ENCODE data around the gene COX7A2. TPM values are rescaled to one million over a fixed set of nuclear protein-coding genes. Genes with fewer than 3 reads are reported as not detected.

The COX7A2 gene
- total RNA-seq, 1 experiment from 2014 or later = 600 TPM

DNA sequence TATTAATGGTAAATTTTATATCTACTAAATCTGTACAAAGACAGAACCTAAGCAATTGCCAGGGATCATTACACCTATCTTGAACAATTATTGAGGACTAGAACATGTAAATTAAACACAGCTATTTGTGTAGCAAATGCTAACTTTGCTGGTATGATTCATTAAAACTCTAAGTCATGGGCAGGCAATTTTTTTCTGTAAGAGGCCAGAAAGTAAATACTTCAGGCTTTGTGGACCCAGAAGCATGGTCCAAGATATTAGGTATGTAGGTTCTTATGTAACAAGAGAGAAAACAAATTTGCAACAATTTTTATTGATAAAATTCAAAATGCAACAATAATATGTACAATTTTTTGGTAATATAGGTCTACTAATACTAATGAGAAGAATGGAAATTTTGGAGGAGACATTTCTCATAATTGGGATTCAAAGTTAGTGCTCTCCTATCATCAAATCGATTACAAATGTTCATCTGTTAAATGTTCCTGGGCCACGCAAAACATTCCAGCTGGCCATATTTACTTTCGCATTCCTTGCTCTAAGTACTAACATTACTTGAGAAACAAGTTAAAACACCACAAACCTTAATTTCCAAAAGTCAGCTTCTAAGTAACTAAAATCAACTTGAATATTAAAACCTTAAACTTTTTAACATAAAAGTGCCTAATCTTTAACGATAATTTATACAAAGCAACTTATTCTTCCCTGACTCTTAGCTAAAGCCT, 36.7 kb upstream of the COX7A2 start:
- no peak for TF ChIP-seq POLR2AphosphoS5 (IDR thresholded peaks at IDR 0.05; ENCODE audit: low read depth, low read length)
- TF ChIP-seq, protein P1, sequence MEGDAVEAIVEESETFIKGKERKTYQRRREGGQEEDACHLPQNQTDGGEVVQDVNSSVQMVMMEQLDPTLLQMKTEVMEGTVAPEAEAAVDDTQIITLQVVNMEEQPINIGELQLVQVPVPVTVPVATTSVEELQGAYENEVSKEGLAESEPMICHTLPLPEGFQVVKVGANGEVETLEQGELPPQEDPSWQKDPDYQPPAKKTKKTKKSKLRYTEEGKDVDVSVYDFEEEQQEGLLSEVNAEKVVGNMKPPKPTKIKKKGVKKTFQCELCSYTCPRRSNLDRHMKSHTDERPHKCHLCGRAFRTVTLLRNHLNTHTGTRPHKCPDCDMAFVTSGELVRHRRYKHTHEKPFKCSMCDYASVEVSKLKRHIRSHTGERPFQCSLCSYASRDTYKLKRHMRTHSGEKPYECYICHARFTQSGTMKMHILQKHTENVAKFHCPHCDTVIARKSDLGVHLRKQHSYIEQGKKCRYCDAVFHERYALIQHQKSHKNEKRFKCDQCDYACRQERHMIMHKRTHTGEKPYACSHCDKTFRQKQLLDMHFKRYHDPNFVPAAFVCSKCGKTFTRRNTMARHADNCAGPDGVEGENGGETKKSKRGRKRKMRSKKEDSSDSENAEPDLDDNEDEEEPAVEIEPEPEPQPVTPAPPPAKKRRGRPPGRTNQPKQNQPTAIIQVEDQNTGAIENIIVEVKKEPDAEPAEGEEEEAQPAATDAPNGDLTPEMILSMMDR (IDR thresholded peaks at IDR 0.05 in 2 of 3, conservative IDR thresholded peaks at IDR 0.05 in 1 of 3; ENCODE audit: borderline replicate concordance in 1 of 3, insufficient read depth in 1 of 3, low read depth in 2 of 3, low read length in 2 of 3) = no peak
- no peak for TF ChIP-seq FOSL1 (IDR thresholded peaks at IDR 0.05; ENCODE audit: low read depth)
- TF ChIP-seq, protein P2, sequence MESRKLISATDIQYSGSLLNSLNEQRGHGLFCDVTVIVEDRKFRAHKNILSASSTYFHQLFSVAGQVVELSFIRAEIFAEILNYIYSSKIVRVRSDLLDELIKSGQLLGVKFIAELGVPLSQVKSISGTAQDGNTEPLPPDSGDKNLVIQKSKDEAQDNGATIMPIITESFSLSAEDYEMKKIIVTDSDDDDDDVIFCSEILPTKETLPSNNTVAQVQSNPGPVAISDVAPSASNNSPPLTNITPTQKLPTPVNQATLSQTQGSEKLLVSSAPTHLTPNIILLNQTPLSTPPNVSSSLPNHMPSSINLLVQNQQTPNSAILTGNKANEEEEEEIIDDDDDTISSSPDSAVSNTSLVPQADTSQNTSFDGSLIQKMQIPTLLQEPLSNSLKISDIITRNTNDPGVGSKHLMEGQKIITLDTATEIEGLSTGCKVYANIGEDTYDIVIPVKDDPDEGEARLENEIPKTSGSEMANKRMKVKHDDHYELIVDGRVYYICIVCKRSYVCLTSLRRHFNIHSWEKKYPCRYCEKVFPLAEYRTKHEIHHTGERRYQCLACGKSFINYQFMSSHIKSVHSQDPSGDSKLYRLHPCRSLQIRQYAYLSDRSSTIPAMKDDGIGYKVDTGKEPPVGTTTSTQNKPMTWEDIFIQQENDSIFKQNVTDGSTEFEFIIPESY (IDR thresholded peaks at IDR 0.05; ENCODE audit: extremely low read depth, insufficient replicate concordance, low read length) = no peak
- no peak for TF ChIP-seq EGR1 (IDR thresholded peaks at IDR 0.05; ENCODE audit: low read depth)
- no peak for TF ChIP-seq ZNF274 (IDR thresholded peaks at IDR 0.05; ENCODE audit: low read depth, low read length)
- no peak for TF ChIP-seq EZH2 (IDR thresholded peaks at IDR 0.05)
- no peak for TF ChIP-seq JUND (IDR thresholded peaks at IDR 0.05)
- no peak for TF ChIP-seq CEBPB (IDR thresholded peaks at IDR 0.05; ENCODE audit: low read depth)
- TF ChIP-seq, protein P3, sequence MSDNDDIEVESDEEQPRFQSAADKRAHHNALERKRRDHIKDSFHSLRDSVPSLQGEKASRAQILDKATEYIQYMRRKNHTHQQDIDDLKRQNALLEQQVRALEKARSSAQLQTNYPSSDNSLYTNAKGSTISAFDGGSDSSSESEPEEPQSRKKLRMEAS (IDR thresholded peaks at IDR 0.05) = no peak
- no peak for TF ChIP-seq EZH2phosphoT487 (IDR thresholded peaks at IDR 0.05; ENCODE audit: borderline replicate concordance)
- TF ChIP-seq SRF (IDR thresholded peaks at IDR 0.05; ENCODE audit: low read depth) = no peak
- TF ChIP-seq, protein P4, sequence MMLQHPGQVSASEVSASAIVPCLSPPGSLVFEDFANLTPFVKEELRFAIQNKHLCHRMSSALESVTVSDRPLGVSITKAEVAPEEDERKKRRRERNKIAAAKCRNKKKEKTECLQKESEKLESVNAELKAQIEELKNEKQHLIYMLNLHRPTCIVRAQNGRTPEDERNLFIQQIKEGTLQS (IDR thresholded peaks at IDR 0.05) = no peak
- no peak for TF ChIP-seq RAD21 (IDR thresholded peaks at IDR 0.05; ENCODE audit: low read depth)
- no peak for TF ChIP-seq YY1 (IDR thresholded peaks at IDR 0.05; ENCODE audit: extremely low read depth, insufficient replicate concordance, low read depth, low read length)
- no peak for TF ChIP-seq SIN3A (IDR thresholded peaks at IDR 0.05; ENCODE audit: low read depth)
- no peak for TF ChIP-seq CBX3 (IDR thresholded peaks at IDR 0.05; ENCODE audit: low read depth)
- Histone ChIP-seq H3K4me1 (ENCODE audit: control insufficient read depth in 1 of 2, insufficient read depth in 2 of 2, low read length in 2 of 2) (peaks cover 6 to 13% of the 10 kb centered on the region in 2 experiments; a peak in 3 of 4 replicates), H3K9me2 (ENCODE audit: insufficient read depth) (no peaks in the 10 kb centered on the region), H3K79me2 (ENCODE audit: insufficient read depth, low read length) (peaks cover 95% of the 10 kb centered on the region), H4K20me1 (ENCODE audit: insufficient read depth) (no peaks in the 10 kb centered on the region), H3K27ac (ENCODE audit: low read depth, low read length) (no peak overlapping the region), H3K4me3 (replicated peaks in 1 of 2; ENCODE audit: low read depth in 1 of 2, low read length in 2 of 2) (no peak overlapping the region), H3K4me2 (ENCODE audit: low read length) (no peak overlapping the region), H3K27me3 (ENCODE audit: insufficient read depth, low read length) (no peaks in the 10 kb centered on the region), H2AFZ (ENCODE audit: low read depth, low read length, poor library complexity, severe bottlenecking) (no peak overlapping the region), H3K9me3 (ENCODE audit: control insufficient read depth in 1 of 2, insufficient read depth in 1 of 2, low read depth in 1 of 2, low read length in 2 of 2) (no peaks in the 10 kb centered on the region), H3K36me3 (ENCODE audit: control insufficient read depth in 1 of 2, insufficient read depth in 2 of 2, low read length in 2 of 2) (no peaks in the 10 kb centered on the region), H3K9ac (ENCODE audit: low read length) (no peak overlapping the region)
- intact Hi-C loops (cut with micrococcal nuclease) = no loop called here
- ChIA-PET RAD21 (ENCODE audit: low non-redundant PET in 1 of 2, low total read pairs in 2 of 2, uncharacterized antibody in 2 of 2, unreplicated experiment in 2 of 2) (no interaction called here), CTCF (no interaction called here), POLR2A (no interaction called here)
- no peak for ATAC-seq
- no peak for DNase-seq (ENCODE audit: low read depth, low spot score)
- BruUV-seq (replicated peaks) = no TSS peak
